ENCODE data around the gene MACROD2. TPM values are rescaled to one million over a fixed set of nuclear protein-coding genes. Genes with fewer than 3 reads are reported as not detected.

MACROD2 gene
- total RNA-seq, 4 donors from 2014 or later, result 2.1 to 28.1 (median 12.6) TPM

DNA sequence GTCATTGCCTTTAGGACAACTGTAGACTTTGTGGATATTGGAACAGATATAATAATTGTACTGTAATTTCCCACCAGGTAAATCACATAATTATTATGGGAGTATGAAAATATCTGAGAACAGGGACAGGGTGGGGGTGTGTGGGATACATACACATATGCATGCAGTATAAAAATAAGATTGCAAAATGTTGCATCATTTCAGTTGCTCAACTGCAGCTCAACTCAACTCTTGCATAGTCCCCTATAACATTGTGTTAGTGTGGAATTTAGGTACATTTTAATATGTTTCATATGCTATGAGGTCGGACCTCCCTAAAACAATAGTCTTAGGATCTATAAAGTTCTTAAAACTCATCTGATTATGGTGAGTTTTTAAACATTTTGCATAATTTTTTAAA, 617.1 kb downstream of the MACROD2 start:
- no peak for DNase-seq
- TF ChIP-seq, protein P1, sequence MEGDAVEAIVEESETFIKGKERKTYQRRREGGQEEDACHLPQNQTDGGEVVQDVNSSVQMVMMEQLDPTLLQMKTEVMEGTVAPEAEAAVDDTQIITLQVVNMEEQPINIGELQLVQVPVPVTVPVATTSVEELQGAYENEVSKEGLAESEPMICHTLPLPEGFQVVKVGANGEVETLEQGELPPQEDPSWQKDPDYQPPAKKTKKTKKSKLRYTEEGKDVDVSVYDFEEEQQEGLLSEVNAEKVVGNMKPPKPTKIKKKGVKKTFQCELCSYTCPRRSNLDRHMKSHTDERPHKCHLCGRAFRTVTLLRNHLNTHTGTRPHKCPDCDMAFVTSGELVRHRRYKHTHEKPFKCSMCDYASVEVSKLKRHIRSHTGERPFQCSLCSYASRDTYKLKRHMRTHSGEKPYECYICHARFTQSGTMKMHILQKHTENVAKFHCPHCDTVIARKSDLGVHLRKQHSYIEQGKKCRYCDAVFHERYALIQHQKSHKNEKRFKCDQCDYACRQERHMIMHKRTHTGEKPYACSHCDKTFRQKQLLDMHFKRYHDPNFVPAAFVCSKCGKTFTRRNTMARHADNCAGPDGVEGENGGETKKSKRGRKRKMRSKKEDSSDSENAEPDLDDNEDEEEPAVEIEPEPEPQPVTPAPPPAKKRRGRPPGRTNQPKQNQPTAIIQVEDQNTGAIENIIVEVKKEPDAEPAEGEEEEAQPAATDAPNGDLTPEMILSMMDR (IDR thresholded peaks at IDR 0.05), result no peak
- TF ChIP-seq POLR2A (IDR thresholded peaks at IDR 0.05), result no peak
- intact Hi-C loops (cut with DNase I; ENCODE audit: low total_unique reads), result no loop called here
- H3K4me1 ChIP-seq, result no peaks in the 10 kb centered on the region
- H3K27ac ChIP-seq, result no peak overlapping the region
- H3K27me3 ChIP-seq, result no peaks in the 10 kb centered on the region
- H3K36me3 ChIP-seq, result no peaks in the 10 kb centered on the region
- no peaks in the 10 kb centered on the region for H3K9me3 ChIP-seq
- H3K4me3 ChIP-seq, result no peak overlapping the region

DNA sequence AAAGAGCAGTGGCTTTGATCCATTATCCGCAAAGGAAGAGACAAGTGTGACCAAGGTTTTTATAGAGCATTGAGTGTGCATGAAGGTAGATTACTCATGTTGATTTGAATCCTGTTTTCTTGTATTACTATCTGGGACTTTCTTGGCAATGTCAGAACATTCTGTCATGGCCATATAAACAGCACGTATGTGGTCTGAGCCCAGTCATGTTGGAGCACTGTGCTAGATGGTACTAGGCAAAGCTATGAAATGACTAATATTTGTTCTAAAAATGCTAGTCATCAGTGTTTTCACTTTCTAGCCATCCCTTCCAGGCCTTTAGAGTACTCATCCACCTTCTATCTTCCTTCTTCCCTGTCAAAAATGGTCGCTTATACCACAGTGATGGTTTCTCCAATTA, 620.7 kb downstream of the MACROD2 start:
- no peak overlapping the region for H3K27ac ChIP-seq
- TF ChIP-seq, protein P1 (IDR thresholded peaks at IDR 0.05), result no peak
- no peak for TF ChIP-seq POLR2A (IDR thresholded peaks at IDR 0.05)
- DNase-seq, result no peak
- no peaks in the 10 kb centered on the region for H3K9me3 ChIP-seq
- no peaks in the 10 kb centered on the region for H3K4me1 ChIP-seq
- no peaks in the 10 kb centered on the region for H3K27me3 ChIP-seq
- no peaks in the 10 kb centered on the region for H3K36me3 ChIP-seq
- no peak overlapping the region for H3K4me3 ChIP-seq
- intact Hi-C loops (cut with DNase I; ENCODE audit: low total_unique reads), result no loop called here

DNA sequence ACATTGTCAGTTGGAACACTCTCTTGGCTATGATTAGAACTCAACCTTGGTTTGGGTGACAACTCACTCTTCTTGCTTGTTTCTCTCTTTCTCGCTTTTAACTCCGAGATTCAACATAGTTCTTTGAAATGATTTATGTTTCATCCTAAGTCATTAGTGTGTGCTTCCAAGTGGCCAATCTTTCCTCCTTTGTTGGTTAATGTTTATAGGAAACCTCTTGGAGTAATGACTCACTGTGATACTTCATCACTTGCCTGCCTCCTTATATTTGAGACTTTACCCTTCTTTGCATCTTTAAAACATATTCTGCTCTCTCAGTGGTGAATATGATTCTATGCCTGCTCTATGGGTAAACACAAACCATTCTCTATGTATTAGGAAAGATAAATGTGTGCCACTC, 621.8 kb downstream of the MACROD2 start:
- Histone ChIP-seq H3K4me3 (no peak overlapping the region), H3K4me1 (no peaks in the 10 kb centered on the region), H3K36me3 (no peaks in the 10 kb centered on the region), H3K9me3 (no peaks in the 10 kb centered on the region), H3K27me3 (no peaks in the 10 kb centered on the region), H3K27ac (no peak overlapping the region)
- TF ChIP-seq, protein P1 (IDR thresholded peaks at IDR 0.05), result no peak
- TF ChIP-seq POLR2A (IDR thresholded peaks at IDR 0.05), result no peak
- intact Hi-C loops (cut with DNase I; ENCODE audit: low total_unique reads), result no loop called here
- DNase-seq, result no peak

DNA sequence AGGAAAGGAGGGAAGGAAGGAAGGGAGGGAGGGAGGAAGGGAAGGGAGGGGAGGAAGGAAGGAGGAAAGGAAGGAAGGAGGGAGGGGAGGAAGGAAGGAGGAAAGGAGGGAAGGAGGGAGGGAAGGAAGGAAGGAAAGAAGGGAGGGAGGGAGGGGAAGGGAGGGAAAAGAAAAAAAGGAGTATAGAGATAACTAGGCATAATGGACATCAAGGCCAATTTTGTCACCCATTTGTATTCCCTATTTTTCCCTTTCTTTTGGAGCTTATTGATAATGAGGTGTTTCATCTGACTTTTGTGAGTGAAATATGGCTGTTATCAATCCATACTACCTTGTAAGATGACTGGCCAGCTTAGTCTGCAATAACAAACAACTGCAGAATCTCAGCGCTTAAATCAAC, 624.1 kb downstream of the MACROD2 start:
- Histone ChIP-seq H3K9me3 (no peaks in the 10 kb centered on the region), H3K27ac (no peak overlapping the region), H3K4me1 (no peaks in the 10 kb centered on the region), H3K4me3 (no peak overlapping the region), H3K27me3 (no peaks in the 10 kb centered on the region), H3K36me3 (no peaks in the 10 kb centered on the region)
- DNase-seq, result no peak
- TF ChIP-seq, protein P1 (IDR thresholded peaks at IDR 0.05), result no peak
- TF ChIP-seq POLR2A (IDR thresholded peaks at IDR 0.05), result no peak
- intact Hi-C loops (cut with DNase I; ENCODE audit: low total_unique reads), result no loop called here

DNA sequence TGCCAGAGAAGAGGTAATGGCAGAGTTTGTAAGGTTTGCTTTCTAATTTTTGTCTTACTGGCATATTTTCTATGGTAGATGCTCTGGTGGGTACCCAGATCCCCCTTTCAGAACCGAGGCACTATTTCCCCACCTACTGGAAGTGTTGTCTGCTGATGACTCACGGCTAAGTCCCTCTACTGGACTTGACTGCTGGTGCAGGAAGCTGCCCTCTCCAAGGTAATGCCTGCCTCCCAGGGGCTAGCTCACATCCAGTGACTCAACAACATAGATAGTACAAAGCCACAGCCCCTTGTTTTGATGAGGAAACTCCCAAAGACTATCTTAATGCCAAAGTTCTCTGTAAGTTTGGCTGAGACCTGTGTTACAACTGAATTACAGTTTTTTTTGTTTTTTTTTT, 627.5 kb downstream of the MACROD2 start:
- Histone ChIP-seq H3K9me3 (no peaks in the 10 kb centered on the region), H3K27ac (no peak overlapping the region), H3K36me3 (no peaks in the 10 kb centered on the region), H3K4me1 (no peaks in the 10 kb centered on the region), H3K27me3 (no peaks in the 10 kb centered on the region), H3K4me3 (no peak overlapping the region)
- TF ChIP-seq, protein P1 (IDR thresholded peaks at IDR 0.05), result no peak
- no peak for TF ChIP-seq POLR2A (IDR thresholded peaks at IDR 0.05)
- intact Hi-C loops (cut with DNase I; ENCODE audit: low total_unique reads), result no loop called here
- no peak for DNase-seq

Data from uterus (tissue), 4 donors.